HCT116 (cell line): Measurements from ENCODE around the gene COL4A1.

Source experiments
- ATF3 ChIP-seq: IDR thresholded peaks from 2 replicates; pipeline ENCODE4 v1.6.1; 2012
- CTCF ChIP-seq, 3 experiments: fragments of 200-600 bp in 1 of 3; sonication (generic) in 1 of 3; IDR thresholded peaks in 2 of 3; conservative IDR thresholded peaks in 1 of 3; 2 replicates each; pipeline ENCODE4 v1.5.1; 2012 to 2017; ENCODE audit warnings: low read depth in 2 of 3, low read length in 2 of 3, antibody characterized with exemption in 1 of 3, borderline replicate concordance in 1 of 3, control low read depth in 1 of 3, mild to moderate bottlenecking in 1 of 3, mixed read lengths in 1 of 3, mixed run types in 1 of 3, moderate library complexity in 1 of 3; ENCODE audit not compliant: insufficient read depth in 1 of 3
- EZH2 ChIP-seq: fragments of 200-600 bp; sonication (generic); IDR thresholded peaks from 2 replicates; pipeline ENCODE4 v1.6.1; 2017; ENCODE audit warnings: antibody characterized with exemption, mixed run types
- FOSL1 ChIP-seq: IDR thresholded peaks from 2 replicates; pipeline ENCODE4 v1.6.1; 2012; ENCODE audit warnings: low read depth
- MAX ChIP-seq: IDR thresholded peaks from 2 replicates; pipeline ENCODE4 v1.6.1; 2012
- POLR2A ChIP-seq: IDR thresholded peaks from 2 replicates; pipeline ENCODE4 v1.7.0; 2011; ENCODE audit warnings: borderline replicate concordance; ENCODE audit not compliant: insufficient read depth, insufficient read length; ENCODE audit errors: extremely low read depth
- POLR2AphosphoS5 ChIP-seq: IDR thresholded peaks from 2 replicates; pipeline ENCODE4 v1.6.1; 2011; ENCODE audit warnings: mild to moderate bottlenecking, low read depth, low read length, moderate library complexity
- RAD21 ChIP-seq: IDR thresholded peaks from 2 replicates; pipeline ENCODE4 v1.6.1; 2012; ENCODE audit warnings: low read depth, mild to moderate bottlenecking
- SIN3A ChIP-seq: IDR thresholded peaks from 2 replicates; pipeline ENCODE4 v1.6.1; 2012; ENCODE audit warnings: low read depth
- SP1 ChIP-seq: IDR thresholded peaks from 2 replicates; pipeline ENCODE4 v1.6.1; 2012; ENCODE audit warnings: low read depth
- ZBTB33 ChIP-seq: IDR thresholded peaks from 2 replicates; pipeline ENCODE4 v1.6.1; 2011; ENCODE audit warnings: mild to moderate bottlenecking, low read length, moderate library complexity; ENCODE audit not compliant: insufficient replicate concordance; ENCODE audit errors: extremely low read depth
- ZNF274 ChIP-seq: fragments of 200-500 bp; sonication (Bioruptor generic); IDR thresholded peaks from 2 replicates; pipeline ENCODE4 v1.6.1; 2014; ENCODE audit warnings: mild to moderate bottlenecking, low read depth, low read length, inconsistent platforms

DNA sequence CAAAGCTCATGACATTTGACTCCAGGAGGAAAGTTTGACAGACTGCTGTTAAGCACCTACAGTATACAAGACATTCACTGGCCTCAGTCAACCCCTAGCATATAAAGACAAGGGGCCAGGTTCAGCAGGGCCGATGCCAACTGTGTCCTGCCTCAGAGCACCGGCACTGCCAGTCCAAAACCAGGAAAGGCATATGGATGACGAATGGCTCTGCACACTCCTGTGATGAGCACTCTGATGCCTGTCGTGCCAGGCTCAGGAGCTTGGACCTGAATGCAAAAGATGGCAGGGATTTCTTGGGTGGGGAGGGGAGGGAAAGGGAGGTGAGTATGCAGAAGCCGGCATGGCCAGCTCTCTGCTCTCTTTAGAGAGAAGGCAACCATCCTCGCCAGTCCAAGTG, 38.9 kb downstream of the COL4A1 start:
- TF ChIP-seq SP1: no peak
- TF ChIP-seq CTCF (IDR thresholded peaks at IDR 0.05 in 2 of 3, conservative IDR thresholded peaks at IDR 0.05 in 1 of 3; ENCODE audit: borderline replicate concordance in 1 of 3, insufficient read depth in 1 of 3, low read depth in 2 of 3, low read length in 2 of 3): no peak
- TF ChIP-seq MAX: no peak
- TF ChIP-seq POLR2A: no peak
- TF ChIP-seq RAD21: no peak
- no peak for TF ChIP-seq ZNF274
- TF ChIP-seq ZBTB33: no peak
- TF ChIP-seq EZH2: no peak
- no peak for TF ChIP-seq POLR2AphosphoS5
- TF ChIP-seq FOSL1: no peak
- no peak for TF ChIP-seq SIN3A
- TF ChIP-seq ATF3: no peak
